ENCODE measurements around the gene COL4A1. TPM values are rescaled to one million over a fixed set of nuclear protein-coding genes. Genes with fewer than 3 reads are reported as not detected.

The COL4A1 gene
- total and polyA plus RNA-seq, 2 of the 13 experiments (the other 11 are each of a cell fraction or from before 2014, with no cell fraction given) = not detected

DNA sequence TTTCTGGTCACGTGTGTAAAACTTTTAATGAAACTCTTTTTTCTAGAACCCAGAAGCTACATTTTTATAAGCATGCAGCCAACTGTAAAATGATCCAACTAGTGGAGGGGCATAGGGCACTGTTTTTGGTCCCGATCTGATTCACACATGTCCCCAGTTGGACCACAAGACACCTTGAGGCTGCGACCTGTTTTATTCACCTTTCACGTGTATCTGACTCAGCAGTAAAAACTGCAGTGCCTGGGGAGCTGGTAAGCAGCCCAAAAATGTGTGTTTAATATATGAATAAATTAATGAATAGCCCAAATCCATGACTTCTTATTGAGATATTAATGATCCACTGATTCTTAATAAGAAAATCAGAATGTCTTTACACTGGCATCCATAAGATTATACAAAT, 140.4 kb downstream of the COL4A1 start:
- intact Hi-C loops (cut with micrococcal nuclease; ENCODE audit: unreplicated experiment) (no loop called here), in situ Hi-C loops (cut with HindIII; ENCODE audit: extremely low pct_ligation_motif_present, low pct_unique_long_range_greater_than_20kb) (no loop called here)
- H3K36me3 ChIP-seq (replicated peaks in 1 of 2; ENCODE audit: control insufficient read depth in 1 of 2, insufficient read depth in 2 of 2, low read length in 2 of 2) = no peaks in the 10 kb centered on the region
- H3K9me3 ChIP-seq (ENCODE audit: low read length) = no peaks in the 10 kb centered on the region
- peaks cover 0 to 26% of the 10 kb centered on the region in 2 experiments; a peak in 2 of 5 replicates for H3K27me3 ChIP-seq (ENCODE audit: control insufficient read depth in 1 of 2, insufficient read depth in 2 of 2, low read length in 2 of 2)
- H2AFZ ChIP-seq (ENCODE audit: low read length) = no peak overlapping the region
- DNase-seq (ENCODE audit: low spot score) (no peak), ATAC-seq (no peak), FAIRE-seq (no peak)
- no peak overlapping the region for H3K27ac ChIP-seq (ENCODE audit: extremely low read length, insufficient read depth, low read length)
- no peaks in the 10 kb centered on the region for H3K79me2 ChIP-seq (ENCODE audit: insufficient read depth, low read length)
- no peaks in the 10 kb centered on the region for H4K20me1 ChIP-seq (ENCODE audit: insufficient read depth, low read length)
- WGBS (ENCODE audit: low lambda C conversion rate) = 7% methylated on average over 4 of the region's 4 CpGs
- POLR2A ChIA-PET = no interaction called here
- no peak overlapping the region for H3K9ac ChIP-seq (ENCODE audit: insufficient read depth, low read depth, low read length)
- H3K4me2 ChIP-seq (ENCODE audit: low read depth, low read length) = no peak overlapping the region
- TF ChIP-seq ZNF547 (CRISPR knock-in tag; IDR thresholded peaks at IDR 0.05) = no peak
- TF ChIP-seq TCF7L2 (IDR thresholded peaks at IDR 0.05; ENCODE audit: low read depth, low read length) = no peak
- peak; percentile 17 to 49; a peak in 2 of 4 replicates for TF ChIP-seq MAFK (conservative IDR thresholded peaks at IDR 0.05 in 1 of 2, IDR thresholded peaks at IDR 0.05 in 1 of 2; ENCODE audit: low read length in 2 of 2)
- TF ChIP-seq, protein P1, sequence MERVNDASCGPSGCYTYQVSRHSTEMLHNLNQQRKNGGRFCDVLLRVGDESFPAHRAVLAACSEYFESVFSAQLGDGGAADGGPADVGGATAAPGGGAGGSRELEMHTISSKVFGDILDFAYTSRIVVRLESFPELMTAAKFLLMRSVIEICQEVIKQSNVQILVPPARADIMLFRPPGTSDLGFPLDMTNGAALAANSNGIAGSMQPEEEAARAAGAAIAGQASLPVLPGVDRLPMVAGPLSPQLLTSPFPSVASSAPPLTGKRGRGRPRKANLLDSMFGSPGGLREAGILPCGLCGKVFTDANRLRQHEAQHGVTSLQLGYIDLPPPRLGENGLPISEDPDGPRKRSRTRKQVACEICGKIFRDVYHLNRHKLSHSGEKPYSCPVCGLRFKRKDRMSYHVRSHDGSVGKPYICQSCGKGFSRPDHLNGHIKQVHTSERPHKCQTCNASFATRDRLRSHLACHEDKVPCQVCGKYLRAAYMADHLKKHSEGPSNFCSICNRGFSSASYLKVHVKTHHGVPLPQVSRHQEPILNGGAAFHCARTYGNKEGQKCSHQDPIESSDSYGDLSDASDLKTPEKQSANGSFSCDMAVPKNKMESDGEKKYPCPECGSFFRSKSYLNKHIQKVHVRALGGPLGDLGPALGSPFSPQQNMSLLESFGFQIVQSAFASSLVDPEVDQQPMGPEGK (CRISPR knock-in tag; IDR thresholded peaks at IDR 0.05) = no peak
- no peak for TF ChIP-seq ZFP82 (CRISPR knock-in tag; IDR thresholded peaks at IDR 0.05; ENCODE audit: borderline replicate concordance)
- no peak for TF ChIP-seq ZNF296 (CRISPR knock-in tag; conservative IDR thresholded peaks at IDR 0.05)
- no peak for TF ChIP-seq JUN (CRISPR knock-in tag; IDR thresholded peaks at IDR 0.05)
- H3K4me1 ChIP-seq (ENCODE audit: insufficient read depth, low read length) = no peaks in the 10 kb centered on the region
- H3K4me3 ChIP-seq (replicated peaks in 1 of 3; ENCODE audit: insufficient read depth in 1 of 3, low read depth in 2 of 3, low read length in 3 of 3) = no peak overlapping the region
- CTCF ChIA-PET (ENCODE audit: low intra/inter-chr PET ratio, low total read pairs) = no interaction called here
- no TSS peak for BruUV-seq (replicated peaks)

DNA sequence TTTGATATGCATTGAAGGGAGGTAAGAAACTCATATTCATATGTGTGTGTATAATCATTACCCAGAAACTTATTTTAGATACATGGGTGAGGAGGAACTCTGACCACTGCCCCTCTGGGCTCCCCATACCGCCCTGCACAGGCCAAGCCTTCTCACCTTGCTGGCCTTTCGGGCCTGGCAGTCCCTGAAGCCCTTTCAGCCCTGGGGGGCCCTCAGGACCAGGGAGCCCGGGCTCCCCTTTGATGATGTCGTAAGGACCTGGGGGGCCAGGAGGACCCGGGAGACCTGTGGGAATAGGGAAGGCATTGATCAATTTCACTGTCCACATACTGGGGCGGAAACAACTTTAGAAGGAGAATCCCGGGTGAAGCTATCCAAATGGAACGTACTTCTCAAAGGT, 142.3 kb downstream of the COL4A1 start:
- DNase-seq (ENCODE audit: low spot score) (no peak), FAIRE-seq (no peak), ATAC-seq (no peak)
- Histone ChIP-seq H3K9ac (ENCODE audit: insufficient read depth, low read depth, low read length) (no peak overlapping the region), H3K27ac (ENCODE audit: extremely low read length, insufficient read depth, low read length) (no peak overlapping the region), H3K4me1 (ENCODE audit: insufficient read depth, low read length) (no peaks in the 10 kb centered on the region), H3K9me3 (ENCODE audit: low read length) (no peaks in the 10 kb centered on the region), H3K36me3 (replicated peaks in 1 of 2; ENCODE audit: control insufficient read depth in 1 of 2, insufficient read depth in 2 of 2, low read length in 2 of 2) (no peaks in the 10 kb centered on the region), H4K20me1 (ENCODE audit: insufficient read depth, low read length) (no peaks in the 10 kb centered on the region), H3K4me2 (ENCODE audit: low read depth, low read length) (no peak overlapping the region), H3K79me2 (ENCODE audit: insufficient read depth, low read length) (no peaks in the 10 kb centered on the region), H3K27me3 (ENCODE audit: control insufficient read depth in 1 of 2, insufficient read depth in 2 of 2, low read length in 2 of 2) (peaks cover 0 to 24% of the 10 kb centered on the region in 2 experiments; a peak in 2 of 5 replicates), H2AFZ (ENCODE audit: low read length) (no peak overlapping the region), H3K4me3 (replicated peaks in 1 of 3; ENCODE audit: insufficient read depth in 1 of 3, low read depth in 2 of 3, low read length in 3 of 3) (no peak overlapping the region)
- in situ Hi-C loops (cut with HindIII; ENCODE audit: extremely low pct_ligation_motif_present, low pct_unique_long_range_greater_than_20kb) = no loop called here
- POLR2A ChIA-PET = no interaction called here
- intact Hi-C loops (cut with micrococcal nuclease; ENCODE audit: unreplicated experiment) = no loop called here
- CTCF ChIA-PET (ENCODE audit: low intra/inter-chr PET ratio, low total read pairs) = no interaction called here
- no TSS peak for BruUV-seq (replicated peaks)
- WGBS (ENCODE audit: low lambda C conversion rate) = 18% methylated on average over 3 of the region's 8 CpGs
- TF ChIP-seq, protein P2, sequence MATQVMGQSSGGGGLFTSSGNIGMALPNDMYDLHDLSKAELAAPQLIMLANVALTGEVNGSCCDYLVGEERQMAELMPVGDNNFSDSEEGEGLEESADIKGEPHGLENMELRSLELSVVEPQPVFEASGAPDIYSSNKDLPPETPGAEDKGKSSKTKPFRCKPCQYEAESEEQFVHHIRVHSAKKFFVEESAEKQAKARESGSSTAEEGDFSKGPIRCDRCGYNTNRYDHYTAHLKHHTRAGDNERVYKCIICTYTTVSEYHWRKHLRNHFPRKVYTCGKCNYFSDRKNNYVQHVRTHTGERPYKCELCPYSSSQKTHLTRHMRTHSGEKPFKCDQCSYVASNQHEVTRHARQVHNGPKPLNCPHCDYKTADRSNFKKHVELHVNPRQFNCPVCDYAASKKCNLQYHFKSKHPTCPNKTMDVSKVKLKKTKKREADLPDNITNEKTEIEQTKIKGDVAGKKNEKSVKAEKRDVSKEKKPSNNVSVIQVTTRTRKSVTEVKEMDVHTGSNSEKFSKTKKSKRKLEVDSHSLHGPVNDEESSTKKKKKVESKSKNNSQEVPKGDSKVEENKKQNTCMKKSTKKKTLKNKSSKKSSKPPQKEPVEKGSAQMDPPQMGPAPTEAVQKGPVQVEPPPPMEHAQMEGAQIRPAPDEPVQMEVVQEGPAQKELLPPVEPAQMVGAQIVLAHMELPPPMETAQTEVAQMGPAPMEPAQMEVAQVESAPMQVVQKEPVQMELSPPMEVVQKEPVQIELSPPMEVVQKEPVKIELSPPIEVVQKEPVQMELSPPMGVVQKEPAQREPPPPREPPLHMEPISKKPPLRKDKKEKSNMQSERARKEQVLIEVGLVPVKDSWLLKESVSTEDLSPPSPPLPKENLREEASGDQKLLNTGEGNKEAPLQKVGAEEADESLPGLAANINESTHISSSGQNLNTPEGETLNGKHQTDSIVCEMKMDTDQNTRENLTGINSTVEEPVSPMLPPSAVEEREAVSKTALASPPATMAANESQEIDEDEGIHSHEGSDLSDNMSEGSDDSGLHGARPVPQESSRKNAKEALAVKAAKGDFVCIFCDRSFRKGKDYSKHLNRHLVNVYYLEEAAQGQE (IDR thresholded peaks at IDR 0.05; ENCODE audit: borderline replicate concordance in 1 of 2, low read depth in 1 of 2, low read length in 2 of 2) = no peak
- TF ChIP-seq ATF7 (IDR thresholded peaks at IDR 0.05) (no peak), ATF7 (CRISPR knock-in tag; IDR thresholded peaks at IDR 0.05) (no peak), KDM5B (CRISPR knock-in tag; IDR thresholded peaks at IDR 0.05; ENCODE audit: borderline replicate concordance) (no peak), NR2F1 (CRISPR knock-in tag; IDR thresholded peaks at IDR 0.05) (no peak), MAFK (conservative IDR thresholded peaks at IDR 0.05 in 1 of 2, IDR thresholded peaks at IDR 0.05 in 1 of 2; ENCODE audit: low read length in 2 of 2) (no peak), ZMYM4 (CRISPR knock-in tag; IDR thresholded peaks at IDR 0.05) (no peak), ZNF781 (CRISPR knock-in tag; IDR thresholded peaks at IDR 0.05; ENCODE audit: borderline replicate concordance, not compliant biosample characterization) (no peak)
